22Rv1 (cell line): ENCODE data around the gene PPDPF.

Experiments used
- ZFX ChIP-seq: fragments of 450-650 bp; IDR thresholded peaks from 2 replicates; pipeline ENCODE4 v1.6.1; 2017; ENCODE audit warnings: antibody characterized with exemption, borderline replicate concordance
- TF ChIP-seq, protein P1 (sequence below): fragments of 450-650 bp; IDR thresholded peaks from 2 replicates; pipeline ENCODE4 v1.5.1; 2017; ENCODE audit warnings: mild to moderate bottlenecking

DNA sequence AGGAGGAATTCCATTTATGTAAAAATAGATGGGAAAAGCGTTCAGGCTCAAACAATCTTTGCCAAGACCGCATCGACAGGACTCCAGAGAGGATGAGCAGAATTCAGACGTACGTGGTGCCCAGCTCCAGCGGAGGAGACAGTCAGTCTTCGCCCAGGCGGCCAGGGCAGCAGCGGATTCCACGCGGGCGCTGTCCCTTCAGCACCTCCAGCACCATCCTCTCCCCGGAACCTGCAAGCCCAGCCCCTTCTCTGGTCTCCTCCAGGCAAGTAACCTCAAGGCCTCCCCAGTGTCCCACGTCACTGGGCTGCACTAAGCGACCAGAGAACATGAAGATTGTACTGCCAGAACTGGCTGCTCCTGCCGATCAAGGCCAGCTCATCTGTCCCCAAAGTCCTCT lies 45.4 kb upstream of the PPDPF start:
- TF ChIP-seq, protein P1, sequence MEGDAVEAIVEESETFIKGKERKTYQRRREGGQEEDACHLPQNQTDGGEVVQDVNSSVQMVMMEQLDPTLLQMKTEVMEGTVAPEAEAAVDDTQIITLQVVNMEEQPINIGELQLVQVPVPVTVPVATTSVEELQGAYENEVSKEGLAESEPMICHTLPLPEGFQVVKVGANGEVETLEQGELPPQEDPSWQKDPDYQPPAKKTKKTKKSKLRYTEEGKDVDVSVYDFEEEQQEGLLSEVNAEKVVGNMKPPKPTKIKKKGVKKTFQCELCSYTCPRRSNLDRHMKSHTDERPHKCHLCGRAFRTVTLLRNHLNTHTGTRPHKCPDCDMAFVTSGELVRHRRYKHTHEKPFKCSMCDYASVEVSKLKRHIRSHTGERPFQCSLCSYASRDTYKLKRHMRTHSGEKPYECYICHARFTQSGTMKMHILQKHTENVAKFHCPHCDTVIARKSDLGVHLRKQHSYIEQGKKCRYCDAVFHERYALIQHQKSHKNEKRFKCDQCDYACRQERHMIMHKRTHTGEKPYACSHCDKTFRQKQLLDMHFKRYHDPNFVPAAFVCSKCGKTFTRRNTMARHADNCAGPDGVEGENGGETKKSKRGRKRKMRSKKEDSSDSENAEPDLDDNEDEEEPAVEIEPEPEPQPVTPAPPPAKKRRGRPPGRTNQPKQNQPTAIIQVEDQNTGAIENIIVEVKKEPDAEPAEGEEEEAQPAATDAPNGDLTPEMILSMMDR: no peak
- no peak for TF ChIP-seq ZFX
